GM12878 (cell line): ENCODE measurements around the gene SYMPK. TPM values are rescaled to one million over a fixed set of nuclear protein-coding genes. Genes with fewer than 3 reads are reported as not detected.

Source experiments
- ATAC-seq: fragments of 200-7000 bp; cut with Tn5 transposase; 3 replicates; pipeline ENCODE4 v1.9.1; 2020; ENCODE audit warnings: mild to moderate bottlenecking, moderate library complexity
- BruUV-seq: library from RNA; stranded (reverse); fragments of 400-500 nt; replicated peaks from 2 replicates; lab custom pipeline; 2021; lab: Mats Ljungman, UMichigan
- CTCF ChIA-PET: fragments of 300-600 bp; sonication (Branson Sonifier 250); formaldehyde crosslinking; extraction: SDS; loops from one replicate; lab custom pipeline; 2021; ENCODE audit warnings: inconsistent platforms; lab: Yijun Ruan, JAX
- POLR2A ChIA-PET: fragments of 350-600 bp; formaldehyde crosslinking; extraction: SDS; loops from one replicate; lab custom pipeline; 2021; ENCODE audit warnings: inconsistent platforms; lab: Charles Lee
- RAD21 ChIA-PET: fragments of 300-600 bp; sonication (Branson Sonifier 250); formaldehyde crosslinking; loops from one replicate; lab custom pipeline; 2023; ENCODE audit warnings: antibody characterized with exemption; ENCODE audit not compliant: unreplicated experiment; lab: Charles Lee
- SMC1A ChIA-PET: fragments of 300-600 bp; sonication (Branson Sonifier 250); formaldehyde crosslinking; loops from one replicate; lab custom pipeline; 2023; ENCODE audit not compliant: unreplicated experiment, uncharacterized antibody; lab: Charles Lee
- DNase-seq: peaks from one replicate; pipeline ENCODE4 v3.0.0-alpha.2; 2011; ENCODE audit warnings: low read depth, low spot score
- FAIRE-seq: peaks from 3 replicates; lab custom pipeline; 2011; peaks lifted over from hg19 to GRCh38; lab: Jason Lieb, UNC
- H2AFZ ChIP-seq: 2 replicates; pipeline ENCODE4 v1.6.0; 2011; ENCODE audit warnings: low read depth, low read length, control low read depth; ENCODE audit not compliant: control insufficient read depth
- H3K27ac ChIP-seq: 2 replicates; pipeline ENCODE4 v1.5.1; 2011; ENCODE audit warnings: control low read depth; ENCODE audit not compliant: control insufficient read depth, insufficient read depth
- H3K27me3 ChIP-seq, 2 experiments: replicated peaks in 1 of 2; 2 replicates each; pipeline versions ENCODE4 v1.6.0 to v1.6.1; 2011; ENCODE audit warnings: low read length in 1 of 2; ENCODE audit not compliant: control insufficient read depth in 2 of 2, insufficient read depth in 2 of 2
- H3K36me3 ChIP-seq, 2 experiments: 2 replicates each; pipeline ENCODE4 v1.5.1; 2011; ENCODE audit warnings: low read length in 1 of 2; ENCODE audit not compliant: control insufficient read depth in 2 of 2, insufficient read depth in 2 of 2
- H3K4me1 ChIP-seq: 2 replicates; pipeline ENCODE4 v1.6.1; 2011; ENCODE audit warnings: mild to moderate bottlenecking, low read length, moderate library complexity, mixed read lengths; ENCODE audit not compliant: control insufficient read depth, insufficient read depth
- H3K4me2 ChIP-seq: 2 replicates; pipeline ENCODE4 v1.6.0; 2011; ENCODE audit warnings: control low read depth; ENCODE audit not compliant: control insufficient read depth, insufficient read depth
- H3K4me3 ChIP-seq: fragments of 200-600 bp; sonication (generic); 2 replicates; pipeline ENCODE4 v1.5.1; 2016
- H3K79me2 ChIP-seq: 2 replicates; pipeline ENCODE4 v1.6.0; 2011; ENCODE audit warnings: low read length; ENCODE audit not compliant: control insufficient read depth, insufficient read depth
- H3K9ac ChIP-seq: 2 replicates; pipeline ENCODE4 v1.8.0; 2011; ENCODE audit warnings: low read length, control low read depth, mixed read lengths; ENCODE audit not compliant: control insufficient read depth, insufficient read depth
- H3K9me3 ChIP-seq: replicated peaks from 3 replicates; pipeline ENCODE4 v1.5.1; 2011; ENCODE audit warnings: mild to moderate bottlenecking, low read length; ENCODE audit not compliant: control insufficient read depth, insufficient read depth
- H4K20me1 ChIP-seq: 2 replicates; pipeline ENCODE4 v1.6.0; 2011; ENCODE audit not compliant: control insufficient read depth, insufficient read depth
- CEBPB ChIP-seq, 2 experiments: fragments of 150-350 bp in 1 of 2; IDR thresholded peaks; 2 replicates each; pipeline ENCODE4 v1.6.1; 2012 to 2014; ENCODE audit warnings: low read depth in 2 of 2, low read length in 2 of 2, borderline replicate concordance in 1 of 2, inconsistent platforms in 1 of 2
- CHD2 ChIP-seq: IDR thresholded peaks from 2 replicates; pipeline ENCODE4 v1.6.1; 2011; ENCODE audit warnings: low read depth, low read length, improper control_type of control experiment, borderline replicate concordance
- DPF2 ChIP-seq: fragments of 450-650 bp; IDR thresholded peaks from 2 replicates; pipeline ENCODE4 v1.6.1; 2017; ENCODE audit warnings: mild to moderate bottlenecking
- EED ChIP-seq: sonication (generic); IDR thresholded peaks from 2 replicates; pipeline ENCODE4 v1.6.1; 2016; ENCODE audit warnings: antibody characterized with exemption, low read depth
- ESRRA ChIP-seq: IDR thresholded peaks from 2 replicates; pipeline ENCODE4 v1.6.1; 2012; ENCODE audit warnings: mild to moderate bottlenecking, low read length, improper control_type of control experiment
- GABPA ChIP-seq: IDR thresholded peaks from 2 replicates; pipeline ENCODE4 v1.6.1; 2014; ENCODE audit warnings: antibody characterized with exemption, low read depth, mild to moderate bottlenecking, inconsistent platforms
- JUNB ChIP-seq: IDR thresholded peaks from 2 replicates; pipeline ENCODE4 v1.6.1; 2016; ENCODE audit warnings: antibody characterized with exemption, mild to moderate bottlenecking
- JUND ChIP-seq: IDR thresholded peaks from 2 replicates; pipeline ENCODE4 v1.6.1; 2012; ENCODE audit warnings: low read depth, mild to moderate bottlenecking, low read length, improper control_type of control experiment, moderate library complexity
- NBN ChIP-seq: fragments of 450-650 bp; IDR thresholded peaks from 2 replicates; pipeline ENCODE4 v1.6.1; 2016
- NRF1 ChIP-seq: conservative IDR thresholded peaks from 2 replicates; pipeline ENCODE4 v1.6.1; 2011; ENCODE audit warnings: mild to moderate bottlenecking, low read depth, low read length, improper control_type of control experiment
- POLR2A ChIP-seq: IDR thresholded peaks from 2 replicates; pipeline ENCODE4 v1.6.1; 2011; ENCODE audit warnings: low read depth, mild to moderate bottlenecking, low read length
- POLR2AphosphoS5 ChIP-seq: IDR thresholded peaks from 2 replicates; pipeline ENCODE4 v1.6.1; 2011; ENCODE audit warnings: mild to moderate bottlenecking, low read length, inconsistent platforms
- SREBF1 ChIP-seq: IDR thresholded peaks from 2 replicates; pipeline ENCODE4 v1.6.1; 2012; ENCODE audit warnings: mild to moderate bottlenecking, low read length
- TBL1XR1 ChIP-seq: IDR thresholded peaks from 2 replicates; pipeline ENCODE4 v1.6.1; 2012; ENCODE audit warnings: low read depth, low read length, improper control_type of control experiment
- YY1 ChIP-seq: IDR thresholded peaks from 2 replicates; pipeline ENCODE4 v1.6.1; 2011; ENCODE audit warnings: low read depth, mild to moderate bottlenecking, low read length
- ZNF384 ChIP-seq: IDR thresholded peaks from 2 replicates; pipeline ENCODE4 v1.6.1; 2012; ENCODE audit warnings: low read depth, mild to moderate bottlenecking, low read length, improper control_type of control experiment, borderline replicate concordance
- ZSCAN29 ChIP-seq: fragments of 450-650 bp; IDR thresholded peaks from 2 replicates; pipeline ENCODE4 v1.6.1; 2017; ENCODE audit warnings: mild to moderate bottlenecking, moderate library complexity
- WGBS: methylation state at CpG from one replicate; pipeline ENCODE4 v1.1.6; 2016; ENCODE audit warnings: low lambda C conversion rate; ENCODE audit not compliant: insufficient replicate concordance, insufficient coverage; ENCODE audit errors: missing lambda C conversion rate; 5-methylcytosine and 5-hydroxymethylcytosine counted together
- in situ Hi-C: fragments of 300-500 bp; cut with MboI; formaldehyde crosslinking; loops from 9 replicates; pipeline ENCODE4 v1.14.3; 2018; ENCODE audit warnings: mixed read lengths
- intact Hi-C: fragments of 100-400 bp; cut with micrococcal nuclease; formaldehyde crosslinking; loops from one replicate; pipeline ENCODE4 v1.14.2; 2022; ENCODE audit not compliant: unreplicated experiment
- polyA plus RNA-seq, 11 experiments: library from polyadenylated mRNA; depleted of rRNA in 4 of 11; unstranded in 6 of 11; stranded (reverse) in 5 of 11; fragments of >200 nt; fragmentation: Nextera tagmentation in 4 of 11; fragmentation: Illumina TruSeq in 1 of 11; extraction: Ambion mirVana in 4 of 11; extraction: Trizol in 1 of 11; gene quantifications; 1 replicate in 1 of 11; 2 replicates in 10 of 11; pipeline versions ENCODE4 v1.2.1 to v1.2.3, GENCODE V29; 2011 to 2016; ENCODE audit warnings: inconsistent platforms in 2 of 11, missing spikeins in 2 of 11, low read depth in 1 of 11
- total RNA-seq, 4 experiments: library from RNA; depleted of rRNA in 3 of 4; stranded (reverse); fragments of >200 nt in 3 of 4; fragmentation: Illumina TruSeq in 1 of 4; extraction: Trizol in 1 of 4; gene quantifications; 2 replicates each; pipeline versions ENCODE4 v1.2.1 to v1.2.3, GENCODE V29; 2013 to 2021

SYMPK gene
- total and polyA plus RNA-seq, 10 of the 15 experiments (the other 5 are each of a cell fraction or from before 2014, with no cell fraction given), result 0.49 to 109 (median 42.5) TPM

- FAIRE-seq (no peak), DNase-seq (no peak), ATAC-seq (no peak)
- H3K27me3 ChIP-seq, result no peaks in the 10 kb centered on the region
- H2AFZ ChIP-seq, result no peak overlapping the region
- ChIA-PET SMC1A (no interaction called here), RAD21 (no interaction called here), CTCF (no interaction called here), POLR2A (interaction anchor here (0.5 kb wide), 1 partner anchor 127 kb away, joined by 8 read pairs; no protein-coding TSS in a partner anchor)
- no peaks in the 10 kb centered on the region for H4K20me1 ChIP-seq
- BruUV-seq, result no TSS peak
- WGBS, result 99% methylated on average over 12 of the region's 12 CpGs
- H3K4me3 ChIP-seq, result no peak overlapping the region
- no peaks in the 10 kb centered on the region for H3K9me3 ChIP-seq
- no peak overlapping the region for H3K27ac ChIP-seq
- peaks cover 16 to 41% of the 10 kb centered on the region in 2 experiments for H3K36me3 ChIP-seq
- H3K79me2 ChIP-seq, result no peaks in the 10 kb centered on the region
- no peak overlapping the region for H3K9ac ChIP-seq
- in situ Hi-C loops, result no loop called here
- H3K4me1 ChIP-seq, result no peaks in the 10 kb centered on the region; the same call in 1 of the 2 replicates
- intact Hi-C loops, result no loop called here
- TF ChIP-seq EED (no peak), TBL1XR1 (no peak), GABPA (no peak), JUND (no peak), JUNB (no peak), CHD2 (no peak)
- H3K4me2 ChIP-seq, result no peak overlapping the region
Measured at GRCh38 chr19:45823182-45823581, 39.8 kb downstream of the SYMPK start.

- TF ChIP-seq DPF2 (no peak), ZNF384 (no peak), ZSCAN29 (no peak), POLR2A (no peak; the same call in 1 of the 2 replicates), CEBPB (IDR thresholded peaks at IDR 0.05; ENCODE audit: borderline replicate concordance in 1 of 2, low read depth in 2 of 2, low read length in 2 of 2) (no peak), NBN (no peak), NRF1 (no peak), YY1 (no peak), ESRRA (no peak), POLR2AphosphoS5 (no peak), SREBF1 (no peak)
- no peaks in the 10 kb centered on the region for H4K20me1 ChIP-seq
- H3K9ac ChIP-seq, result no peak overlapping the region
- H2AFZ ChIP-seq, result no peak overlapping the region
- ChIA-PET RAD21 (no interaction called here), SMC1A (no interaction called here), POLR2A (interaction anchor here (0.5 kb wide), 1 partner anchor 127 kb away, joined by 8 read pairs; no protein-coding TSS in a partner anchor), CTCF (no interaction called here)
- H3K79me2 ChIP-seq, result no peaks in the 10 kb centered on the region
- no peak for FAIRE-seq
- DNase-seq, result no peak
- no peak for ATAC-seq
- no peak overlapping the region for H3K4me3 ChIP-seq
- H3K27me3 ChIP-seq, result no peaks in the 10 kb centered on the region
- 94% methylated on average over 5 of the region's 5 CpGs for WGBS
- no peaks in the 10 kb centered on the region for H3K9me3 ChIP-seq
- H3K4me2 ChIP-seq, result no peak overlapping the region
- BruUV-seq, result no TSS peak
- no peaks in the 10 kb centered on the region; the same call in 1 of the 2 replicates for H3K4me1 ChIP-seq
- H3K27ac ChIP-seq, result no peak overlapping the region
- intact Hi-C loops (no loop called here), in situ Hi-C loops (no loop called here)
- H3K36me3 ChIP-seq, result peaks cover 15 to 40% of the 10 kb centered on the region in 2 experiments
Measured at GRCh38 chr19:45822716-45823115, 40.2 kb downstream of the SYMPK start.
